ENCODE measurements around the gene KRTAP2-4.

- no peak for TF ChIP-seq EZH2 (IDR thresholded peaks at IDR 0.05; ENCODE audit: borderline replicate concordance, low read depth, low read length, severe bottlenecking)
- no peak for TF ChIP-seq MAX (IDR thresholded peaks at IDR 0.05; ENCODE audit: insufficient read depth, insufficient read length)
- TF ChIP-seq POLR2AphosphoS5 (IDR thresholded peaks at IDR 0.05; ENCODE audit: insufficient read depth, low read depth, low read length) = no peak
Measured at GRCh38 chr17:41016578-41017215, 49.0 kb downstream of the KRTAP2-4 start.
